ENCODE measurements around the gene CD109.
"Not testable (repeated sequence)": the region's sequence is repeated elsewhere in the genome, so short reads cannot be mapped to it uniquely, and the experiment has no call there.

The CD109 gene

DNA sequence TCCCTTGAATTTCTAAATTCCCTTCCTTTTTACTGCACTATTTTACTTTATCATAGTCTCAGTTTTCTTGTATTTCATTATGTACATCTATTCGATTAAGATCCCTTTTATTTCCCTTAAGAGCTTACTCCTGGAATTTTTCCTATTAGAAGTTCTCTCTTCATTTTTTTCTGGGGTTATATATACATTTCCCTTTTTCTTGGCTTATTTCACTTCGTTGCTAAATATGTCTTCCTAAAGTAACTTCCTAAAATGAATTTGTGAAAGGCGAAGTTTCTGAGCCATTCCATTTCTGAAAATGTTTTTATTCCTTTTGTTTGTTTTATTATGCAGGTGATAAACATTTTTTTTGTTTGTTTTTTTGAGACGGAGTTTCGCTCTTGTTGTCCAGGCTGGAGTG is 5.9 kb upstream of the CD109 start:
- no peak for DNase-seq

DNA sequence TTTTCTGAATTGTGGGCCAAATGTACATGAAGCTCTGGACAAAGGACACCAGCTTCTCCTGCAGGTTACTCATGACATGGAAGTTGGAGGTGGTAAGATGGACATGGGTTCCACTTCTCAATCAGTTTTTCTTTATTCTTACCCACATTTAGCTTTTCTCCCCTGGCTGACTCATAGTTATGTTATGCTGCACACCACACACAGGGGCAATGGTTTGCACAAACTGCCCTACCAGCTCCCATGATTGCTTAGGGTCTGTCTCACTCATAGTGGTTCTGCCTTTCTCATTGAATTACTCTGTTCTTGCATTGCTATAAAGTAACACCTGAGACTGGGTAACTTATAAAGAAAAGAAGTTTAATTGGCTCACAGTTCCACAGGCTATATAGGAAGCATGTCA is 4.5 kb upstream of the CD109 start:
- DNase-seq: no peak

DNA sequence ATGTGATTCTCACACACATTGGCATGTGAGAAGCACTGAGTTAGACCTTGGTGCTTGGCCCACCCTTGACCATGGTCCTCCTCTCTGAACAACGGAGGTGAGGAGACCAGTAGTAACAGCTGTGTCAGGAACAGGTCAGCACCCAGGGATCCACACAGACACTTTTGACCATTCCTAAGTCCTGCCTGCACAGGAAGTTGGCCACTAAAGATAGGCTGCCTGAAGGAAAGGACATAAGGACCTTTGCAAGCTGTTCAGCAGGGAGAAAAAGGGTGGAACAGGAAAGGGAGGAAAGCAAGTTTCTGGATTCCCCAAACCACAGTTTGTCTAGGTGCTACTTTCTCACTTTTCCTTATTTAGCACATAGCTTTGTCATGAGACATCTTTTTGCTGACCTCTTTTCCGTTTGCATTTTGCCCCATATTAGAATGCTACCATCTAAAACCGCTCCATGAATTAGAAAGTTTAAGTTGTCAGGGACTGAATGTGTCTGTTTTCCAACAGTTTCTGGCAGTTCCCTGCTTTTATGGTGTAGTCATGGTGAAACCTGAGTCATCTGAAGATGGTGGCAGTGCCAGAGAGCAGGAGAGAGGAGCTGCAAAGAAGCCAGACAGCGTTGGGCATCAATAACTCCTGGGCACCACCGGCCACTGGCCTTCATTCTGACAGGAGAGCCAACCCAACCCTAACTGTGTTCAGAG is 1.1 kb upstream of the CD109 start:
- DNase-seq: no peak

GRCh38 chr6:73696966-73697655 is 1.1 kb downstream of the CD109 start:
- DNase-seq: no peak

DNA sequence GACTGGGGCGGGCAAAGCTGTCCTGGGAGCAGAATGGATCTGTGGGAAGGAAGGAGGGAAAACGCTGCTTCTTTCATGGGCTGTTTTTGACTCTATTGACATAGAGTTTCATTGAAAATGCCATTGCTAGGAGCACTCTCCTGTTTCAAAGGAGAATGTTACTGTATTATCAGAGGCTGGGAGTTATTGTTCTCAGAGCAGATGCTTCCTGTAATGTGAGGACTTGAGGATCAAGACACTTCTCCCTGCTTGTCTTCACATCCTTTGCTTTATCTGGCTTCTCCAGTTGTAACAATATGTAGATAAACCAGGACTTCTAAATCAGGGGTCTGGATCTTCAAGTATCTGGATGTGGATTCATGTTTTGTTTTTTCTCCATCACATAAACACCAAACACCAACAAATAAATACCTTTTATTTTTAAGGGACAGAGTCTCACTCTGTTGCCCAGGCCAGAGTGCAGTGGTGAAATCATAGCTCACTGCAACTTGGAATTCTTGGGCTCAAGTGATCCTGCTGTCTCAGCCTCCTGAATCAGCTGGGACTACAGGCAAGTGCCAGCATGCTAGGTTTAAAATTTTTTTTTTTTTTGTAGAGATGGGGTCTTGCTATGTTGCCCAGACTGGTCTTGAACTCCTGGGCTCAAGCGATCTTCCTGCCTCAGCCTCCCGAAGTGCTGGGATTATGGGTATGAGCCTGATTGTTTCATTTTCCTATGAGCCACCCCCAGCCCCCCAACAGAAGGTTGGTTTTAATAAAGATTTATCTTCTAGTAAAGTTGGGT is 3.9 kb downstream of the CD109 start:
- DNase-seq: no peak

- DNase-seq: no peak
Observed at GRCh38 chr6:73702444-73702843, 6.4 kb downstream of the CD109 start.

GRCh38 chr6:73703466-73703865 is 7.5 kb downstream of the CD109 start:
- DNase-seq: no peak

DNA sequence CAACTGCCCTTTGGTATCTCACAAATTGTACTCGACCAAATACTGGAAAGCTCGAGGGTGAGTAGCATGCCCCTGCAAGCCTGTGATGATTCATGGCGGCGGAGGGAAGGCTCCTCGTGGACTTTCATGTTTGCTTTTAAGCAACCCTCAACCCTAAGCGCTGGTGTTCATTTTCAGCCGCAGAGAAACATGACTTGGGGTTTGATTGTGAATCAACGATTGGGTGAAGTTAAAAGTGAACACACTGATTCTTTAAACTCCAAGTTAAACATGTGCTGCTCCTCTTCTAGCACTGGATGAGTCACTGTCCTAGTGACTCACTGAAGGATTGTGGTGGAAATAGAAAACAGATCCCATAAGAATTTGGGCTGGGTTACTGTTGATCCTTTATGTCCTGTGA is 8.3 kb downstream of the CD109 start:
- DNase-seq: no peak

DNA sequence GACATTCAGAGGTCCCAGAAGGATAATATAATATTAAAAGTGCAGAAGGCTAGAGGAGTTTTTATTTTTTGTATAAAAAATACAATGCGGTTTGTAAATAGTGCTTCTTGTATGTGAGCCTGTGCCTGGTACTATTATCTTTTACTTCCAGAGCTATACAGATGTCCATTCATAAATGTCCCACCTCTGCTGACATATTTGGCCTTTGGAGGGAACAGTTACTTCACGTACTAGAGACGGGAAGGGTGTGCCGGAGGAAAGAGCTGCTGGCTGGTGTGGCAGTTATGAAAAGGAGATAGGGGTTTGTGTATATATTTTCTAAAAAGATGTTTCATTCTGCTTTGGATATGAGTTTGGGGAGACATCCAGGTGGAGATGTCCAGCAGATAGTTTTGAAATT is 8.8 kb downstream of the CD109 start:
- DNase-seq: no peak

GRCh38 chr6:73706971-73707370 is 11.0 kb downstream of the CD109 start:
- DNase-seq: no peak

DNA sequence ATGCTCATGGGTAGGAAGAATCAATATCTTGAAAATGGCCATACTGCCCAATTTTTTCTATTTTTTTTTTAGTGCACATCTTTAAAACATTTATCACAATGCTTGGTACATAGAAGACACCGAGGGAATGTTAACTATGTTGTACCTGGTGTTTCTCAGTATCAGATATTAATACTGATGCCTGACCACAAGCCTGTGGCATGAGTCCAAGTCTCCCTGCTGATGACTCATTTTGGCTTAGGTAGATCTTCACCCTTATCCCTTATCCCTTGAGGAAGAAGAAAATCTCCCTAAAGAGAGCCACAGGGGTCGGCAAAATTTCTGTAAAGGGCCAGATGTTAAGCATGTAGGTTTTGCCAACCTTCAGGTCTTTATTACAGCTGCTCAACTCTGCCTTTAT is 14.5 kb downstream of the CD109 start:
- no peak for DNase-seq

- no peak for DNase-seq
Observed at GRCh38 chr6:73710948-73711347, 14.9 kb downstream of the CD109 start.

- no peak for DNase-seq
Observed at GRCh38 chr6:73712535-73713173, 16.7 kb downstream of the CD109 start.

- no peak for DNase-seq
Observed at GRCh38 chr6:73713426-73714147, 17.6 kb downstream of the CD109 start.

DNA sequence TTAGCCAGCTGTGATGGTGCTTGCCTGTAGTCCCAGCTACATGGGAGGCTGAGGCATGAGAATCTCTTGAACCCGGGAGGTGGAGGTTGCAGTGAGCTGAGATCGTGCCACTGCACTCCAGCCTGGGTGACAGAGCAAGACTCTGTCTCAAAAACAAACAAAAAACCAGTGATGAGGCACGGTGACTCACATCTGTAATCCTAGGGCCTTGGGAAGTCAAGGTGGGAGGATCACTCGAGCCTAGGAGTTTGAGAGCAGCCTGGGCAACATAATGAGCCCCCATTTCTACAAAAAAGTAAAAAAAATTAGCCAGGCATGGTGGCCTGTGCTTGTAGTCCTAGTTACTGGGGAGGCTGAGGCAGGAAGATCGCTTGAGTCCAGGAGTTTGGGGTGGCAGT is 19.1 kb downstream of the CD109 start:
- DNase-seq: not testable (repeated sequence)

DNA sequence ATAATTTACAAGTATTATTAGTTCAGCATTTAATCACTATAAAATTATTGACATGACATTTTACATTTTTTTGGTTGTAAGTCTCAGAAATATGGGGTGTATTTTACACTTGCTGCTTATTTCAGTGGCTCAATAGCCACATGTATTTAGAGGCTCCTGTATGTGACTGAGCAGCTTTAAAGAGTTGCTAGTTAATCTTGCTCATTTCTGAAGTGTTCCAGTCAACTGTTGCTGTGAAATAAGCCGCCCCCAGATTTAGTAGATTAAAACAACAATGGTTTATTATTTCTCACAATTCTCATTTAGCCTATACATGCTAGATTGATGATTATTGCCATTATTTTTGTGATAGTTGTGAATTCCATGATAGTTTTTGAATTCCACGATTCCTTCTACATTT is 23.0 kb downstream of the CD109 start:
- no peak for DNase-seq

- no peak for DNase-seq
Observed at GRCh38 chr6:73722318-73723060, 26.5 kb downstream of the CD109 start.

DNA sequence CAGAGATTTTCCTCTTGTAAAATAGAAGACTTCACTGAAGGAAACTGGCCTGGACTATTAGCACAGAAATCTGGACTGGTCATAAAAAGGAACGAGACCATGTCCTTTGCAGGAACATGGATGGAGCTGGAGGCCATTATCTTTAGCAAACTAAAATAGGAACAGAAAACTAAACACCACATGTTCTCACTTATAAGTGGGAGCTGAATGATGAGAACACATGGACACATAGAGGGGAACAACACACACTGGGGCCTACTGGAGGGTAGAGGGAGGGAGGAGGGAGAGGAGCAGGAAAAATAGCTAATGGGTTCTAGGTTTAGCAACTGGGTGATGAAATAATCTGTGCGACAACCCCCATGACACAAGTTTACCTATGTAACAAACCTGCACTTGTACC is 27.5 kb downstream of the CD109 start:
- DNase-seq: not testable (repeated sequence)

DNA sequence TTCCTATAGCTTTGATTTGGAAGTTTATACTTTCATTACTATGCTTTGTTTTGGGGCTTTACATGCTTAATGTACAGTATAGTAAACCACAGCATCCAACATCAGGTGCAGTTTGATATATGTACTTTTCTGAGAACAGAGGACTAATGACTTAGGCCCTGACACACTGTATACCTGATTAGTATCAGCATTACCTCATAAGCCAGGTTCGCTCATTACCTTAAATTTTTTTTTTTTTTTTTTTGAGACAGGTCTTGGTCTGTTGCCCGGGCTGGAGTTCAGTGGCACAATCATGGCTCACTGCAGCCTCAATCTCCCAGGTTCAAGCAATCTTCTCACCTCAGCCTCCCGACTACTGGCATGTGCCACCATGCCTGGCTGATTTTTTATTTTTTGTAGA is 28.4 kb downstream of the CD109 start:
- no peak for DNase-seq

GRCh38 chr6:73725192-73725591 is 29.2 kb downstream of the CD109 start:
- DNase-seq: not testable (repeated sequence)

DNA sequence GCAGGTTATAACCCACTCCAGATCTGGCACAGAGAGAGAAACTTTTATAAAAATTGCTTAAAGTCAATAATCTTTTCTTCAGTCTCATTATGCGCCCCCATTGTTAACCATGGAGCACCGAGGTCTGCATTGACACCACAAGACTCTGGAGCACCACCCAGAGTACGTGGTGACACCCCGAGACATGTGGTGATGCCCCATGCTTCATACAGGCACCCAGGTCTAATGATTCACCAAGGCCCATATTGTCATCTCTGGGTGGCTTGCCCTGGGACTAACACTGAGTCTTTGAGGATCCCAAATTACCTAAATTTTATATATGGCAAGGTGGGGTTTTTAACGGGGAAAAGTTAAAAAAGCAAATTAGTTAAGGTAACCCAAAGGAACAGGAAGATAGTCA is 31.1 kb downstream of the CD109 start:
- DNase-seq: no peak

GRCh38 chr6:73728548-73729205 is 32.7 kb downstream of the CD109 start:
- DNase-seq: no peak

Data from NCI-H2227 treated with DMSO at 0.1 percent for 48 hours (cell line).